ENCODE measurements around the gene STRA6. TPM values are rescaled to one million over a fixed set of nuclear protein-coding genes. Genes with fewer than 3 reads are reported as not detected.

STRA6 gene
- total and polyA plus RNA-seq, 2 of the 8 experiments (the other 6 are each of a cell fraction or from before 2014, with no cell fraction given), result 9.3 to 14.5 TPM

GRCh38 chr15:74178326-74179100 is 24.1 kb downstream of the STRA6 start (continued):
- no peak for TF ChIP-seq USF2 (IDR thresholded peaks at IDR 0.05; ENCODE audit: low read length)

Data from H1 (cell line).